AG09319 (cell line): ENCODE results near the gene MICA.
"Not testable (repeated sequence)": the region's sequence is repeated elsewhere in the genome, so short reads cannot be mapped to it uniquely, and the experiment has no call there.

Experiments
- DNase-seq: peaks from one replicate; pipeline ENCODE4 v3.0.0-alpha.2; 2010; ENCODE audit warnings: low read depth; ENCODE audit errors: extremely low read depth
- TF ChIP-seq, protein P1 (sequence below): IDR thresholded peaks from 2 replicates; pipeline ENCODE4 v1.5.1; 2011; ENCODE audit warnings: low read depth, mild to moderate bottlenecking, inconsistent platforms, low read length, moderate library complexity

The MICA gene

DNA sequence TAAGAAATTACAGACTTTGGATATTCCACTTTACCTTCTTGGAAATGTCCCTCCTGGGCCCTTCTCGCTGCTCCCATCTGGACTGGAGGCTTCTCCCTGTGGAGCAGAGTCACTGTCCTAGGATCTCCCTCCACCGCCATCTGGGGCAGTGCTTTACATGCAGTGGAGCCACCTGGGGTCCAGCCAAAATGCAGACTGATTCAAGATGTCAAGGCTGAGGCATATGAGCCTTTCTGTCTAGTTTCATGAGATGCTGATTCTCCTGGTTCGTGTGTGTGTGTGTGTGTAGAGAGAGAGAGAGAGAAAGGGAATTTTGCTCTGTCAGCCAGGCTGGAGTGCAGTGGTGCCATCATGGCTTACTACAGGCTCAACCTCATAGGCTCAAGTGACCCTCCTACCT, 14.9 kb downstream of the MICA start:
- DNase-seq = no peak
- TF ChIP-seq, protein P1, sequence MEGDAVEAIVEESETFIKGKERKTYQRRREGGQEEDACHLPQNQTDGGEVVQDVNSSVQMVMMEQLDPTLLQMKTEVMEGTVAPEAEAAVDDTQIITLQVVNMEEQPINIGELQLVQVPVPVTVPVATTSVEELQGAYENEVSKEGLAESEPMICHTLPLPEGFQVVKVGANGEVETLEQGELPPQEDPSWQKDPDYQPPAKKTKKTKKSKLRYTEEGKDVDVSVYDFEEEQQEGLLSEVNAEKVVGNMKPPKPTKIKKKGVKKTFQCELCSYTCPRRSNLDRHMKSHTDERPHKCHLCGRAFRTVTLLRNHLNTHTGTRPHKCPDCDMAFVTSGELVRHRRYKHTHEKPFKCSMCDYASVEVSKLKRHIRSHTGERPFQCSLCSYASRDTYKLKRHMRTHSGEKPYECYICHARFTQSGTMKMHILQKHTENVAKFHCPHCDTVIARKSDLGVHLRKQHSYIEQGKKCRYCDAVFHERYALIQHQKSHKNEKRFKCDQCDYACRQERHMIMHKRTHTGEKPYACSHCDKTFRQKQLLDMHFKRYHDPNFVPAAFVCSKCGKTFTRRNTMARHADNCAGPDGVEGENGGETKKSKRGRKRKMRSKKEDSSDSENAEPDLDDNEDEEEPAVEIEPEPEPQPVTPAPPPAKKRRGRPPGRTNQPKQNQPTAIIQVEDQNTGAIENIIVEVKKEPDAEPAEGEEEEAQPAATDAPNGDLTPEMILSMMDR = no peak

- TF ChIP-seq, protein P1 = no peak
- DNase-seq = no peak
These were observed 16.4 kb downstream of the MICA start for GRCh38 chr6:31419842-31420241.

DNA sequence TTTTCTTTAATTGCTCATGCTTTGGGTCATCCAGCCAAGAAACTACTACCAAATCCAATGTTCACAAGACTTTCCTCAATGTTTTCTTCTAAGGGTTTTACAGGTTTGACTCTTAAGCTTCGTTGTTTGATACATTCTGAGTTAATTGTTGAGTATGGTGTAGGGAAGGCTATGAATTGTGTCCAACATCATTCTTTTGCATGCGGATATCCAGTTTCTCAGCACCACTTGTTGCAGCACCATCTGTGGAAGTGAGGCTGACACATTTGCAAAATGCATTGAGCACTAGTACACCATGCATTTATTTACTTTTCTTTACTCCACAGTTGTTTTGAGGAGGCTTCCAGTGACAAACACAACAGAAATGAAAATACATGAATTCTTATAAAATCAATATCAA, 17.2 kb downstream of the MICA start:
- DNase-seq = no peak
- TF ChIP-seq, protein P1 = no peak

GRCh38 chr6:31422587-31422986, 19.2 kb downstream of the MICA start:
- TF ChIP-seq, protein P1 = no peak
- no peak for DNase-seq

- TF ChIP-seq, protein P1 = no peak
- no peak for DNase-seq
These were observed 20.2 kb downstream of the MICA start for GRCh38 chr6:31423550-31423949.

DNA sequence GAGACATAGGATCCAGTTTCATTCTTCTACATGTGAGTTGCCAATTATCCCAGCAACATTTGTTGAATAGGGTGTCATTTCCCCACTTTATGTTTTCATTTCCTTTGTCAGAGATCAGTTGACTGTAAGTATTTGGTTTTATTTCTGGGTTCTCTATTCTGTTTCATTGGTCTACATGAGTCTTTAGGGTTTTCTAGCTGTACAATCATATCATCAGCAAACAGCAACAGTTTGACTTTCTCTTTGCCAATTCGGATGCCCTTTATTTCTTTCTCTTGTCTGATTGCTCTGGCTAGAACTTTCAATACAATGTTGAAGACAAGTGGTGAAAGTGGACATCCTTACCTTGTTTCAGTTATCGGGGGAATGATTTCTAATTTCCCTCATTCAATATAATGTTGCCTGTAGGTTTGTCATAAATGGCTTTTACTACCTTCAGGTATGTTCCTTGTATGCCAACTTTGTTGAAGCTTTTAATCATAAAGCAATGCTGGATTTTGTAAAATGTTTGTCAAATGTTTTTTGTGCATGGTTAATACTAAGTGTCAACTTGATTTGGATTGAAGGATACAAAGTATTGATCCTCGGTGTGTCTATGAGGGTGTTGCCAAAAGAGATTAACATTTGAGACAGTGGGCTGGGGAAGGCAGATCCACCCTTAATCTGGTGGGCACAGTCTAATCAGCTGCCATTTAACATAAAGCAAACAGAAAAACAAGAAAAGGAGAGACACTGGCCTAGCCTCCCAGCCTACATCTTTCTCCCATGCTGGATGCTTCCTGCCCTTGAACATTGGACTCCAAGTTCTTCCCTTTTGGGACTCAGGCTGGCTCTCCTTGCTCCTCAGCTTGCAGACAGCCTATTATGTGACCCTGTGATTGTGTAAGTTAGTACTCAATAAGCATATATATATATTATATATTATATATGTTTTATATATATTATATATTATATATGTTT, 23.3 kb downstream of the MICA start:
- TF ChIP-seq, protein P1 = no peak
- no peak for DNase-seq

GRCh38 chr6:31430449-31430848, 27.1 kb downstream of the MICA start:
- no peak for DNase-seq
- TF ChIP-seq, protein P1 = no peak

DNA sequence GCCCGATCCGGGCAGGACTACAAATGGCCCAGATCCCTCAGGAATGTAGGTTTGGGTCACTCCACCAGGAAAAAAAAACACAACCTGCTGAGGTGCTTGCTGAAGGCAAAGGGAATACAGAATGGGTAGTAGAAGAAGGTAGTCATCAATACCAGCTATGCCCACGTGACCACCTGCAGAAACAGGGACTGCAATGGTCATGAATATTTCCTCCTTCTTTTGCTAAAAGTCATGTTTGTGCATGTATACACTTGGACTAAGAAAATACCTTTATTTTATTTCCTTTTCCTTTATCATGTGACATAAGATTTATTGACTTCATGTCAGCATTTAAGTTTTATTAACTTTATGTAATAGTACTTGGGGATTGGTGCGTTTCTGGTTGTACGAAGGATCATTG, 31.7 kb downstream of the MICA start:
- not testable (repeated sequence) for DNase-seq
